ENCODE data around the gene CSGALNACT2. TPM values are rescaled to one million over a fixed set of nuclear protein-coding genes. Genes with fewer than 3 reads are reported as not detected.
A peak's percentile ranks its signal among the peaks of the same experiment; 100 is the strongest.
"Not testable (repeated sequence)": the region's sequence is repeated elsewhere in the genome, so short reads cannot be mapped to it uniquely, and the experiment has no call there.

The CSGALNACT2 gene
- total RNA-seq, 1 experiment from 2014 or later, result 7.9 TPM

- Histone ChIP-seq H3K36me3 (no peaks in the 10 kb centered on the region), H3K27ac (no peak overlapping the region), H3K4me3 (no peak overlapping the region), H3K4me1 (no peaks in the 10 kb centered on the region), H3K27me3 (no peaks in the 10 kb centered on the region), H3K9me3 (replicated peaks) (no peaks in the 10 kb centered on the region)
- no peak for DNase-seq
These were observed 28.1 kb downstream of the CSGALNACT2 start for GRCh38 chr10:43166207-43166879.

DNA sequence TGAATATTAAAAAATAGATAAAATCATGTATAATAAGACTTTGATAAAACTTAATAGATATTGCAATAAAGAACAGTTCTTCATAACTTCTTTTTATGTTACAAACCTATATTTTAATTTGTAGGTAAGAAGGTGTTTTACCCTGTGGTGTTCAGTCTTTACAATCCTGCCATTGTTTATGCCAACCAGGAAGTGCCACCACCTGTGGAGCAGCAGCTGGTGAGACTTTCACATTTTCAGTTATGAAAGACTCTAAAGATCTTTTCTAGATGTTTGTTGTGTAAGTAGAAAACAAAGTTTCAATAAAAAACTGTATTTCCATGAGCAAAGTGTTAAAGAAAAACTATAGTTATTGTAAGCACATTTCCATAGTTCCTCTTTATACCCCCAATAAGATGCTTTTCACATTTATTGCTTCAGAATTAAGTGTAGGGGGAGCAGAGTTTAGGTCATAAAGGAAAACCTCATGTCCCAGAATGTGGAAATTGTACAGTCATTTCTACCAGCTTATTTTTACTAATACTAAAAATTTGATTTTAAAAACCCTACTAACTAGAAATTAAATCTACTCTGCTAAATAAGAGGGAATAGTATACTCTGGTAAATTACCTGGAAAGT, 28.7 kb downstream of the CSGALNACT2 start:
- Histone ChIP-seq H3K27me3 (no peaks in the 10 kb centered on the region), H3K4me3 (no peak overlapping the region), H3K4me1 (no peaks in the 10 kb centered on the region), H3K27ac (no peak overlapping the region), H3K36me3 (no peaks in the 10 kb centered on the region), H3K9me3 (replicated peaks) (no peaks in the 10 kb centered on the region)
- DNase-seq, result peak in 1 of 2 experiments; percentile 15

- Histone ChIP-seq H3K36me3 (no peaks in the 10 kb centered on the region), H3K4me3 (no peak overlapping the region), H3K27ac (no peak overlapping the region), H3K27me3 (no peaks in the 10 kb centered on the region), H3K4me1 (no peaks in the 10 kb centered on the region), H3K9me3 (replicated peaks) (no peaks in the 10 kb centered on the region)
- DNase-seq, result no peak
These were observed 29.2 kb downstream of the CSGALNACT2 start for GRCh38 chr10:43167498-43167889.

- Histone ChIP-seq H3K27ac (no peak overlapping the region), H3K9me3 (replicated peaks) (no peaks in the 10 kb centered on the region), H3K4me1 (no peaks in the 10 kb centered on the region), H3K4me3 (no peak overlapping the region), H3K27me3 (no peaks in the 10 kb centered on the region), H3K36me3 (no peaks in the 10 kb centered on the region)
- DNase-seq, result no peak
These were observed 32.2 kb downstream of the CSGALNACT2 start for GRCh38 chr10:43170491-43170890.

DNA sequence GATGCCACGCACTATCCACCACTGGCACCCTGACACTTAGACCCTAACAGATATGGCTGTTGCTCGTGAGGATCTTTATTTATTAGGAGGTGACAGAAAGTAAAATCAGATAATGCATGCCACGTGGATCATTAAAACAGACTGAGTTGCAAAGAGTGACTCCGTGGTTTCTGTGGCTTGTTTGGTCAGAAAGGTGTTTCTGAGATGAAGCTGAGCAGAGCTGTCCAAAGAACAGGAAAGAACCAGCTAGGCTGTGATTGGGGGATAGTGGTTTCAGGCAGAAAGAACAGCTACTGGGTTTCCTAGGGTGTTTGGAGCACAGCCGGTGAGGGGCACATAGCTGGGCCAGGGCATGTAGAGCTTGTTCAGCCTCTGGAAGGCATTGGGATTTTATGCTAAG, 34.4 kb downstream of the CSGALNACT2 start:
- Histone ChIP-seq H3K4me1 (no peaks in the 10 kb centered on the region), H3K36me3 (no peaks in the 10 kb centered on the region), H3K9me3 (replicated peaks) (no peaks in the 10 kb centered on the region), H3K27ac (no peak overlapping the region), H3K4me3 (no peak overlapping the region), H3K27me3 (no peaks in the 10 kb centered on the region)
- no peak for DNase-seq

- H3K27ac ChIP-seq, result no peak overlapping the region
- no peaks in the 10 kb centered on the region for H3K27me3 ChIP-seq
- H3K9me3 ChIP-seq (replicated peaks), result no peaks in the 10 kb centered on the region
- DNase-seq, result no peak
- no peaks in the 10 kb centered on the region for H3K4me1 ChIP-seq
- no peak overlapping the region for H3K4me3 ChIP-seq
- no peaks in the 10 kb centered on the region for H3K36me3 ChIP-seq
These were observed 34.9 kb downstream of the CSGALNACT2 start for GRCh38 chr10:43173120-43173519.

- Histone ChIP-seq H3K9me3 (replicated peaks) (no peaks in the 10 kb centered on the region), H3K27me3 (no peaks in the 10 kb centered on the region), H3K27ac (no peak overlapping the region), H3K4me1 (no peaks in the 10 kb centered on the region), H3K36me3 (no peaks in the 10 kb centered on the region), H3K4me3 (no peak overlapping the region)
- no peak for DNase-seq
These were observed 36.7 kb downstream of the CSGALNACT2 start for GRCh38 chr10:43174969-43175368.

- no peak overlapping the region for H3K27ac ChIP-seq
- no peaks in the 10 kb centered on the region for H3K36me3 ChIP-seq
- H3K27me3 ChIP-seq, result no peaks in the 10 kb centered on the region
- H3K4me1 ChIP-seq, result no peaks in the 10 kb centered on the region
- H3K4me3 ChIP-seq, result no peak overlapping the region
- H3K9me3 ChIP-seq (replicated peaks), result no peaks in the 10 kb centered on the region
- no peak for DNase-seq
These were observed 38.0 kb downstream of the CSGALNACT2 start for GRCh38 chr10:43176271-43176670.

- DNase-seq, result no peak
- Histone ChIP-seq H3K27me3 (no peaks in the 10 kb centered on the region), H3K36me3 (no peaks in the 10 kb centered on the region), H3K9me3 (replicated peaks) (no peaks in the 10 kb centered on the region), H3K4me1 (no peaks in the 10 kb centered on the region), H3K4me3 (no peak overlapping the region), H3K27ac (no peak overlapping the region)
These were observed 39.4 kb downstream of the CSGALNACT2 start for GRCh38 chr10:43177595-43177994.

- Histone ChIP-seq H3K4me1 (no peaks in the 10 kb centered on the region), H3K27me3 (no peaks in the 10 kb centered on the region), H3K9me3 (replicated peaks) (no peaks in the 10 kb centered on the region), H3K4me3 (no peak overlapping the region), H3K36me3 (no peaks in the 10 kb centered on the region), H3K27ac (no peak overlapping the region)
- no peak for DNase-seq
These were observed 42.9 kb downstream of the CSGALNACT2 start for GRCh38 chr10:43181146-43181545.

- H3K4me3 ChIP-seq; DNase-seq; H3K36me3 ChIP-seq; H3K9me3 ChIP-seq (replicated peaks); H3K27me3 ChIP-seq; H3K27ac ChIP-seq; H3K4me1 ChIP-seq: not testable (repeated sequence)
These were observed 45.5 kb downstream of the CSGALNACT2 start for GRCh38 chr10:43183764-43184163.

DNA sequence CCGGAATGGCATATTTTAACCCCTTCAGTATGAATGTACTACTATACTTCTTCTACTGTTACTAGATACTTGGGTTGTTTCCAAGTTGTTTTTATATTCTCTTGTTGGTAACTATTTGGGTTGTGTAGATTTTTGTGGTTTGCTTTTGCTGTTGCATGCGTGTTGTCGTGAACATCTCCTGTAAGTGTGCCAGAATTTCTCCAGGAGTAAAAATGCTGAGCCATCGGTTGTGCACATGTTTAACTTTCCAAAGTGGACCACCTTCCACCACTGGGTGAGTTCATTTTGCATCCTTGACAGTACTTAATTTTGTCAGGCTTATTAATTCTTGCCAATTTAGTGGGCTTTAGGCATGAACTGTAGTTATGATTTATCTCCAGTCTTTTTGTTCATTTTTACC, 47.9 kb downstream of the CSGALNACT2 start:
- no peak for DNase-seq
- H3K9me3 ChIP-seq (replicated peaks), result no peaks in the 10 kb centered on the region
- no peak overlapping the region for H3K4me3 ChIP-seq
- no peaks in the 10 kb centered on the region for H3K4me1 ChIP-seq
- H3K27ac ChIP-seq, result no peak overlapping the region
- H3K27me3 ChIP-seq, result no peaks in the 10 kb centered on the region
- no peaks in the 10 kb centered on the region for H3K36me3 ChIP-seq

DNA sequence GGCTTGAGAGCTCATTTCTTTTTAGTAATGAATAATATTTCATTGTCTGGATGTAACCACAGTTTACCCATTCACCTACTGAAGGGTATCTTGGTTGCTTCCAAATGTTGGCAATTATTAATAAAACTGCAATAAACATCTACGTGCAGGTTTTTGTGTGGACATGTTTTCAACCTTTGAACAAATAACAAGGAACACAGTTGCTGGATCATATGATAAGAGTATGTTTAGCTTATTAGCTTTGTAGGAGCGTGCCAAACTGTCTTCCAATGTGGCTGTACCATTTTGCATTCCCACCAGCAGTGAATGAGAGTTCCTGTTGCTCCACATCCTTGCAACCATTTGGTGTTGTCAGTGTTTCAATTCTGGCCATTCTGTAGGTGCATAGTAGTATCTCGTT, 49.0 kb downstream of the CSGALNACT2 start:
- H3K27me3 ChIP-seq, result no peaks in the 10 kb centered on the region
- no peak for DNase-seq
- no peak overlapping the region for H3K27ac ChIP-seq
- no peaks in the 10 kb centered on the region for H3K9me3 ChIP-seq (replicated peaks)
- H3K36me3 ChIP-seq, result no peaks in the 10 kb centered on the region
- H3K4me1 ChIP-seq, result no peaks in the 10 kb centered on the region
- no peak overlapping the region for H3K4me3 ChIP-seq

DNA sequence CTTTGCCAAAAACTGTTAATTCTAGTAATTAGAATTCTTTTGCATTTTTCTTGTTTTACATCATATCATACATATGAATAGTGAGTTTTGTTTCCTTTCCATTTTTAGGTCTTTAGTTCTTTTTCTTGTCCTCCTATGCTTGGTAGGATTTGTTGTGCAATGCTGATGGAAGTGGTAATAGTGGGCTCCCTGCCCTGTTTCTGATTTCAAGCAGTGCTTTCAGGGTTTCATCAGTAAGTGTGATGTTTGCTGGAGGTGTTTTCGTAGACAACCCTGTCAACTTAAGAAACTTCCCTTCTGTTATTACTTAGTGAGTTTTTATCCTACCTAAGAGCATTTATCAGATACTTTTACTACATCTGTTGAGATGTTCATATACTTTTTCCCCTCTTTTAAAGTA, 50.5 kb downstream of the CSGALNACT2 start:
- H3K9me3 ChIP-seq (replicated peaks), result no peaks in the 10 kb centered on the region
- H3K27ac ChIP-seq, result no peak overlapping the region
- no peaks in the 10 kb centered on the region for H3K4me1 ChIP-seq
- DNase-seq, result no peak
- no peak overlapping the region for H3K4me3 ChIP-seq
- no peaks in the 10 kb centered on the region for H3K36me3 ChIP-seq
- H3K27me3 ChIP-seq, result no peaks in the 10 kb centered on the region

DNA sequence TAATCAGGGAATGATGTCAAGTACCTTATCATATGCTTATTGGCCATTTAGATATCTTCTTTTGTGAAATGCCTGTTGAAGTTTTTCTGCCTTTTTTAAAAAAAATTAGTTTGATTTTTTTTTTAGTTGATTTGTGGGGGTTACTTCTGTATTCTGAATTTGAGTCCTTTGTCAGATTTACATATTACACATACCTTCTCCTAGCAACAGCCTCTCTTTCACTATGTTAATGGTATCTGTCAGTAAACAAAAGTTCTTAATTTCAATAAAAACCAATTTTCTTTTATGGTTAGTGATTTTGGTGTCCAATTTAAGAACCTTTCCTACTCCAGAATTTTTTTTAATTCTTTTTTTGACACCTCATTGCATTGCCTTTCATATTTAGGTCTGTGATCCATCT, 52.0 kb downstream of the CSGALNACT2 start:
- Histone ChIP-seq H3K4me3 (no peak overlapping the region), H3K27me3 (no peaks in the 10 kb centered on the region), H3K36me3 (no peaks in the 10 kb centered on the region), H3K9me3 (replicated peaks) (no peaks in the 10 kb centered on the region), H3K27ac (no peak overlapping the region), H3K4me1 (no peaks in the 10 kb centered on the region)
- DNase-seq, result no peak

DNA sequence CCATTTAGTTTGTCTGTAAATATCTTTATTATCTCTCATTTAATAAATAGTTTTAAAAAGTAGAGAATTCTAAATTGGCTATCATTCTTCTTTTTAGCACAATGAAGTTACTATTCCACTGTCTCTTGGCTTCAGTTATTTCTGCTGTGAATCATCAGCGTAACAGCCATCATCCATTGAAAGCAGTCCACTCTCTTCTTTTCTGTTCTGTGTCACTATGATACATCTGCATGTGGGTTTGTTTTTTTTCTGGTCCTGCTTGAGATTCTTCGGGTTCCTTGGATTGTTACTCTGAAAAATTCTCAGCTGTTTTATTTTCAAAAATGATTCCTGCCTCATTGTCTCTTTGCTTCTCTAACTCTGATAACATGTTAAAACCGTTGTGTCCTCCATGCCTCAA, 52.5 kb downstream of the CSGALNACT2 start:
- H3K9me3 ChIP-seq (replicated peaks), result no peaks in the 10 kb centered on the region
- no peak overlapping the region for H3K4me3 ChIP-seq
- H3K27ac ChIP-seq, result no peak overlapping the region
- H3K4me1 ChIP-seq, result no peaks in the 10 kb centered on the region
- no peaks in the 10 kb centered on the region for H3K36me3 ChIP-seq
- no peaks in the 10 kb centered on the region for H3K27me3 ChIP-seq
- DNase-seq, result no peak

Data from SJCRH30 (cell line).